MM.1S (cell line): ENCODE data around the gene FNDC1.
A peak's percentile ranks its signal among the peaks of the same experiment; 100 is the strongest.

ENCODE experiments used
- DNase-seq: peaks from one replicate; pipeline ENCODE4 v3.0.0-alpha.2; 2015
- H2AFZ ChIP-seq: fragments of 300-600 bp; sonication (generic); 2 replicates; pipeline ENCODE4 v1.6.0; 2016; ENCODE audit warnings: antibody characterized with exemption, low read length
- H3F3A ChIP-seq: fragments of 300-600 bp; sonication (generic); 2 replicates; pipeline ENCODE4 v1.6.1; 2016; ENCODE audit warnings: mild to moderate bottlenecking, antibody characterized with exemption, low read length, moderate library complexity, mixed read lengths; ENCODE audit not compliant: insufficient read depth
- H3K27ac ChIP-seq: fragments of 300-600 bp; sonication (generic); 2 replicates; pipeline ENCODE4 v1.5.1; 2016; ENCODE audit warnings: mild to moderate bottlenecking, low read length
- H3K27me3 ChIP-seq: fragments of 300-600 bp; sonication (generic); replicated peaks from 2 replicates; pipeline ENCODE4 v1.6.0; 2016; ENCODE audit warnings: low read length; ENCODE audit not compliant: insufficient read depth
- H3K36me3 ChIP-seq: fragments of 300-600 bp; sonication (generic); replicated peaks from 2 replicates; pipeline ENCODE4 v1.6.1; 2016; ENCODE audit warnings: mild to moderate bottlenecking, low read length, mixed read lengths; ENCODE audit not compliant: insufficient read depth
- H3K4me1 ChIP-seq: fragments of 300-600 bp; sonication (generic); 2 replicates; pipeline ENCODE4 v1.6.1; 2016; ENCODE audit warnings: low read length, mixed read lengths
- H3K4me2 ChIP-seq: fragments of 300-600 bp; sonication (generic); 2 replicates; pipeline ENCODE4 v1.6.0; 2016; ENCODE audit warnings: low read depth, low read length
- H3K4me3 ChIP-seq: fragments of 300-600 bp; sonication (generic); 2 replicates; pipeline ENCODE4 v1.5.1; 2016; ENCODE audit warnings: low read length, mixed read lengths
- H3K79me2 ChIP-seq: fragments of 300-600 bp; sonication (generic); 2 replicates; pipeline ENCODE4 v1.6.1; 2016; ENCODE audit warnings: mixed run types, low read length, mixed read lengths
- H3K9ac ChIP-seq: fragments of 300-600 bp; sonication (generic); 2 replicates; pipeline ENCODE4 v1.6.1; 2016; ENCODE audit warnings: low read length, mixed read lengths
- H3K9me2 ChIP-seq: fragments of 300-600 bp; sonication (generic); replicated peaks from 2 replicates; pipeline ENCODE4 v1.6.1; 2016; ENCODE audit warnings: mild to moderate bottlenecking, low read length, mixed read lengths; ENCODE audit not compliant: insufficient read depth
- H3K9me3 ChIP-seq: fragments of 300-600 bp; sonication (generic); replicated peaks from 2 replicates; pipeline ENCODE4 v1.6.1; 2016; ENCODE audit warnings: mild to moderate bottlenecking, low read length, mixed read lengths; ENCODE audit not compliant: insufficient read depth
- H4K20me1 ChIP-seq: fragments of 300-600 bp; sonication (generic); 2 replicates; pipeline ENCODE4 v1.6.1; 2016; ENCODE audit warnings: mild to moderate bottlenecking, low read length, moderate library complexity, mixed read lengths; ENCODE audit not compliant: insufficient read depth
- EZH2 ChIP-seq: fragments of 300-600 bp; sonication (generic); optimal IDR thresholded peaks from 2 replicates; pipeline ENCODE3; 2017; ENCODE audit warnings: low read depth, mild to moderate bottlenecking, antibody characterized with exemption, low read length, mixed read lengths
- EZH2phosphoT487 ChIP-seq: fragments of 300-600 bp; sonication (generic); IDR thresholded peaks from 2 replicates; pipeline ENCODE4 v1.6.1; 2018; ENCODE audit warnings: antibody characterized with exemption, low read length
- TF ChIP-seq, protein P1 (sequence below): fragments of 300-600 bp; sonication (generic); IDR thresholded peaks from 2 replicates; pipeline ENCODE4 v1.5.1; 2016; ENCODE audit warnings: antibody characterized with exemption, low read length, mixed read lengths

The FNDC1 gene

DNA sequence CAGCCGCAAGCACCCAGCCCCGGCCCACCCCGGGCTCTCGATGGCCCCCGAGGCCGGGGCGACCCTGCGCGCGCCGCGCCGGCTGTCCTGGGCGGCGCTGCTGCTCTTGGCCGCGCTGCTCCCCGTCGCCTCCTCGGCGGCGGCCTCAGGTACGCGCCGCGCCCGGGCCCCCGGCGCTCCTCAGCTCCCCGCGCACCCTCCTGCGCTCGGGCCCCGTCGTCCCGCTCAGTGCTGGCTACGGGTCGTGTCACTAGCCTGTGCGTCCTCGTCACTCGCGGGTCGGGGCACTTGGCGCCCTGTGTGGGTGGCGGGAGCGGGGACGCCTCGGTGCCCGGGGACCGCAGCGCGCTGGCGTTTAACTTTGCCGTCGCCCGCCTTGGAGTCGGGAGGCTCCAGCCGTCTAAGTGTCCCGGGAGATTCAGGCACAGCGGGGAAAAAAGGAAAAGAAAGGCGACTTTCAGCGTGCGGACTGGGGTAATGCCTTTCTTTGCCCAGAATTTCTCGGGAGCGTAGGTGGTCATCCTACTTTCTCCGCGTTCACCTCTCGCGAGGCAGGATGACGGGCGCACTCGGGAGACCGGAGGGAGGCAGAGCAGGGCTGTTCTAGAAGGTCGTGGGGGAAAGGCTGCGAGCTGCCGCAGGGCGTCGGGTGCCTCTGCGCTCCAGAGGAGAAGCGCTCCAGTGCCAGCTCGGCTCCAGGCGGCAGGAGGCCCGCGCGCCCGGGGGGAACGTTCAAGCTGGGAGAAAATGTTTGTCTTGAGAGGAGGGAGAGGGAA, 545 bp downstream of the FNDC1 start:
- Histone ChIP-seq H3K9me2 (no peaks in the 10 kb centered on the region), H3K36me3 (no peaks in the 10 kb centered on the region), H3K9me3 (no peaks in the 10 kb centered on the region), H3K27ac (no peak overlapping the region), H3K79me2 (no peaks in the 10 kb centered on the region), H3K4me3 (no peak overlapping the region), H3K9ac (no peak overlapping the region), H4K20me1 (no peaks in the 10 kb centered on the region), H3K4me1 (no peaks in the 10 kb centered on the region), H3K4me2 (peak overlapping the region; percentile 15; the same call in 1 of the 2 replicates), H3F3A (no peaks in the 10 kb centered on the region), H2AFZ (no peak overlapping the region), H3K27me3 (peaks cover 11% of the 10 kb centered on the region)
- DNase-seq = no peak
- TF ChIP-seq, protein P1, sequence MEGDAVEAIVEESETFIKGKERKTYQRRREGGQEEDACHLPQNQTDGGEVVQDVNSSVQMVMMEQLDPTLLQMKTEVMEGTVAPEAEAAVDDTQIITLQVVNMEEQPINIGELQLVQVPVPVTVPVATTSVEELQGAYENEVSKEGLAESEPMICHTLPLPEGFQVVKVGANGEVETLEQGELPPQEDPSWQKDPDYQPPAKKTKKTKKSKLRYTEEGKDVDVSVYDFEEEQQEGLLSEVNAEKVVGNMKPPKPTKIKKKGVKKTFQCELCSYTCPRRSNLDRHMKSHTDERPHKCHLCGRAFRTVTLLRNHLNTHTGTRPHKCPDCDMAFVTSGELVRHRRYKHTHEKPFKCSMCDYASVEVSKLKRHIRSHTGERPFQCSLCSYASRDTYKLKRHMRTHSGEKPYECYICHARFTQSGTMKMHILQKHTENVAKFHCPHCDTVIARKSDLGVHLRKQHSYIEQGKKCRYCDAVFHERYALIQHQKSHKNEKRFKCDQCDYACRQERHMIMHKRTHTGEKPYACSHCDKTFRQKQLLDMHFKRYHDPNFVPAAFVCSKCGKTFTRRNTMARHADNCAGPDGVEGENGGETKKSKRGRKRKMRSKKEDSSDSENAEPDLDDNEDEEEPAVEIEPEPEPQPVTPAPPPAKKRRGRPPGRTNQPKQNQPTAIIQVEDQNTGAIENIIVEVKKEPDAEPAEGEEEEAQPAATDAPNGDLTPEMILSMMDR = no peak
- TF ChIP-seq EZH2 (no peak), EZH2phosphoT487 (no peak)

DNA sequence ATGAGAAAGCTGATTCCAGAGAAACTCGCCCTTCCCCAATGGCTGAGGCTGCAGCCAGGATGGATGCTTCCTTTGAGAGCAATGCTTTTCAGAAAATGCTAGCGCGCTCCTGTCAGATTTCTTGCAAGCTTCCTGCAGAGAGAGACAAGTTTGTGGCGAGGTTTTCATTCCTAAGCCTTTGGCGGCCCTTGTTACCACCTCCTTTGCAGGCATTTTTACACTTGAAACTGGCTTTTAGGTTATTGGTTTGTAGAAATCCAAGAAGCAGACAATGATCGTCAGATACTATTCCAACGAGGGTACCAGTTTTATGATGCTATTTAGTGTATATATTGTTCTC, 1.1 kb downstream of the FNDC1 start:
- no peak overlapping the region for H3K9ac ChIP-seq
- no peak overlapping the region for H3K4me3 ChIP-seq
- DNase-seq = no peak
- peaks cover 11% of the 10 kb centered on the region for H3K27me3 ChIP-seq
- H3F3A ChIP-seq = no peaks in the 10 kb centered on the region
- H3K9me3 ChIP-seq = no peaks in the 10 kb centered on the region
- no peaks in the 10 kb centered on the region for H3K36me3 ChIP-seq
- no peaks in the 10 kb centered on the region for H4K20me1 ChIP-seq
- H3K79me2 ChIP-seq = no peaks in the 10 kb centered on the region
- H2AFZ ChIP-seq = no peak overlapping the region
- H3K9me2 ChIP-seq = no peaks in the 10 kb centered on the region
- TF ChIP-seq EZH2 (no peak), EZH2phosphoT487 (no peak)
- TF ChIP-seq, protein P1 = no peak
- H3K4me2 ChIP-seq = no peak overlapping the region
- H3K4me1 ChIP-seq = no peaks in the 10 kb centered on the region
- no peak overlapping the region for H3K27ac ChIP-seq

DNA sequence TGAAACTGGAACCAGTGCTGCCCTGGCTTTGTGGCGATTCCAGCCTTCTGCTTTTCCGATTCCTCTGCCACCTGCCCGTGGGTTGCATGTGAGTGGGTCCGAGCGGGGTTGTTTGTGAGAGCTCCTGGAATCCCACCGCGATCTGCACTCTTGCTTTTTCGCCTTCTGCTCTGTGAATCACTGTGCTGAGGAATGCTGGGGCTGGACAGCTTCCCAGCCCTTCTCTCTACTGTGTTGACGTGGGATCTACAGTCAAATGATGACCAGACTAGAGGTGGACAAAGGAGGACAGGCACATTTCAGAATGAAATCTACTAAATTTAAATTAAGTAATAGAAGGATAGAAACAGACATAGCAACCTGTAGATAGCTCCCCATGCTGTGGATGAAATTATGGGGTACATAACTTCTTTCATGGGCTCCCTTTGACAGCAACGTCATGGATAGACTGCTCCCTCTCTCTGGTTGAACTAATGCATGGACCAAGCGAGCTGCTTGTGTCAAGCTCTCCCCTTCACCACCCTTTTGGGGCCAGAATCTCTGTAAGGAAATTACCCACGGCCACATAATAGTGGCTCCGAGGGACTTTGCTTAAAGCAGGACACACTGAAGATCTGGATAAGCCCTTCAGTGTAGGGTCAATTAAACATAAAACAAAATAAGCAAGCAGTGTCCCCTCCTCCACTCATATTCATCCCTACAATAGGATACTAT, 2.0 kb downstream of the FNDC1 start:
- H3K36me3 ChIP-seq = no peaks in the 10 kb centered on the region
- no peak for DNase-seq
- H2AFZ ChIP-seq = no peak overlapping the region
- no peaks in the 10 kb centered on the region for H3K79me2 ChIP-seq
- H3K9me3 ChIP-seq = no peaks in the 10 kb centered on the region
- peaks cover 11% of the 10 kb centered on the region for H3K27me3 ChIP-seq
- no peaks in the 10 kb centered on the region for H3F3A ChIP-seq
- no peak overlapping the region for H3K4me3 ChIP-seq
- no peak for TF ChIP-seq EZH2phosphoT487
- TF ChIP-seq, protein P1 = no peak
- no peak for TF ChIP-seq EZH2
- H4K20me1 ChIP-seq = no peaks in the 10 kb centered on the region
- no peak overlapping the region for H3K9ac ChIP-seq
- no peaks in the 10 kb centered on the region for H3K4me1 ChIP-seq
- no peak overlapping the region for H3K4me2 ChIP-seq
- no peaks in the 10 kb centered on the region for H3K9me2 ChIP-seq
- H3K27ac ChIP-seq = no peak overlapping the region
